ENCODE data around the gene ABHD8.
"Not testable (repeated sequence)": the region's sequence is repeated elsewhere in the genome, so short reads cannot be mapped to it uniquely, and the experiment has no call there.

Gene ABHD8

DNA sequence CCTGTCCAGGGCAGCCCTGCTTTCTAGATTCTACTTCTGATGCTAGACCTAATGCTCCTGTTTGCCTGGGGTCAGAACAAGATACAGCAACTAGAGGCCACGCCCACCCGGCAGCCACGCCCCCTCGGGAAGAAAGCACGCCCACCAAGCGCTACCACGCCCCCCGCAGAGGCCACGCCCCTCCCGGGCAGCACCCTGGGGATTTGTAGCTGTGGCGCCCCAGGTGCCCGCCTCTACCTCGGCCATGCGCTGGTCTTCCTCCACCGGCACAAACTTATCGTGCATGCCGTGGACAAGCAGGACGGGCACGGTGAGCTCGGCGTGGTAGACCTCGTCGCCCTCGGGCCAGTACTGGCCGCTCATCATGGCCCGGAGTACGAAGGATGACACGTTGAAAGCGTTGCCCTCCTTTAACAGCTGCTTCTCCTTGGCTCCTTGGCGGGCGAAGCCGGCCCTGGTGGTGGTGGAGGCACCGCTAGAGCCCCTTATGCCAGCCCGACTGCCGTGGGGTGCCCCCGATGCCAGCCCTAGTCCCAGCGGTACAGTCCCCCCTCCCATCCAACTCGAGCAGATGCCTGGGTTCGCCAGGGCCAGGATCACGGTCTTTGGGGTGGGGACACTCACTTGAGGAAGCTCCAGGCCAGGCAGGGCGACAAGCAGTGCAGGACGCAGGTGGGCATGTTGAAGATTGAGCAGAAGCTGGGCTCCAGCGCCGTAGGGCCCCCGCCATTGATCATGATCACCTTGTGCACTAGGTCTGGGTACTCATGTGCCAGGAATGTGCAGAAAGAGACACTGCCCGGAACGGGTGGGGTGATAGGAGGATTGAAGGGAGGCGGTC is 9.0 kb downstream of the ABHD8 start:
- peak; percentile 69 for DNase-seq

- DNase-seq = no peak
Observed at GRCh38 chr19:17293605-17294004, 9.6 kb downstream of the ABHD8 start.

- peak; percentile 79 for DNase-seq
Observed at GRCh38 chr19:17292301-17293074, 10.7 kb downstream of the ABHD8 start.

- peak; percentile 73 for DNase-seq
Observed at GRCh38 chr19:17289489-17289888, 13.7 kb downstream of the ABHD8 start.

DNA sequence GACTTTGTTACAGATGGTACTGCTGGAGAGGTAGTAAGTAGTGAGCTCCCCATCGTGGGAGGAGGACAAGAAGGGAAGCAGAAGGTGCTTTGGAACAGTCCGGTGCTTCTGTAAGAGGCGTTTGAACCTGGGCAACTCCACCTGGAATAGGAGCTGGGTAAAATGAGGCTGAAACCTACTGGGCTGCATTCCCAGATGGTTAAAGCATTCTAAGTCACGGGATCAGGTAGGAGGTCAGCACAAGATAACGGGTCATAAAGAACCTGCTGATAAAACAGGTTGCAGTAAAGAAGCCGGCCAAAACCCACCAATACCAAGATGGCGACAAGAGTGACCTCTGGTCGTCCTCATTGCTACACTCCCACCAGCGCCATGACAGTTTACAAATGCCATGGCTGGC is 16.5 kb downstream of the ABHD8 start:
- DNase-seq = no peak

DNA sequence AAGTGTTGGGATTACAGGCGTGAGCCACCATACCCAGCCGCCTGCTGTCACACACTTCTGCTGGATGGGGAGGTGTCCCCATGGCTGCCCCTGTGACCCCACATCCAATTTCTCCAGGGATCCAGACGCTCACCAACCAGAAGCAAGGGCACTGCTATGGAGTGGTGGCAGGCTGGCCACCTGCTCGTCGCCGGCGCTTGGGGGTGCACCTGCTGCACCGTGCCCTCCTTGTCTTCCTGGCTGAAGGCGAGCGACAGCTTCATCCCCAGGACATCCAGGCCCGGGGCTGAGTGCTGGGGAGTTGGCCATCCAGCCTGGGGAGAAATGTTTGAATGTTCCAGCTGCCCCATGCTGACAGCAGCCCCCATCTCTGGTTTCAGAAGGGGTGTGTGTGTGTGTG is 17.0 kb downstream of the ABHD8 start:
- DNase-seq = no peak

- no peak for DNase-seq
Observed at GRCh38 chr19:17285415-17286135, 17.6 kb downstream of the ABHD8 start.

GRCh38 chr19:17283504-17283996 is 19.7 kb downstream of the ABHD8 start:
- DNase-seq = no peak

- peak; percentile 84 for DNase-seq
Observed at GRCh38 chr19:17282488-17283125, 20.6 kb downstream of the ABHD8 start.

GRCh38 chr19:17281391-17282304 is 21.6 kb downstream of the ABHD8 start, which contains the start of gene ANKLE1:
Gene ANKLE1, plus strand, starts transcription at chr19:17281901. Its CDS starts 20 bp downstream, at chr19:17281921.
- DNase-seq = peak; percentile 39

GRCh38 chr19:17279436-17279835 is 23.8 kb downstream of the ABHD8 start:
- no peak for DNase-seq

- DNase-seq = no peak
Observed at GRCh38 chr19:17275441-17276175, 27.6 kb downstream of the ABHD8 start.

DNA sequence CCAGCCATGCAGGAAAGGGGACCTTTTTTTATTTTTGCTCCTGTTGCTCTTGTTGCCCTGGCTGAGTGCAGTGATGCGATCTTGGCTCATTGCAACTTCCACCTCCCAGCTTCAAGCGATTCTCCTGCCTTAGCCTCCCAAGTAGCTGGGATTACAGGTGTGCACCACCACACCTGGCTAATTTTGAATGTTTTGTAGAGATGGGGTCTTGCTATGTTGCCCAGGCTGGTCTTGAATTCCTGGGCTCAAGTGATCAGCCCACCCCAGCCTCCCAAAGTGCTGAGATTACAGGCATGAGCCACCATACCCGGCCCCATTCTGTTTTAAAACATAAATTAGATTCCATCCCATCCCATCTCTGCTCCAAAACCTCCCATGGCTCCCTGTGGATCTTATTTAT is 28.3 kb downstream of the ABHD8 start:
- DNase-seq = not testable (repeated sequence)

DNA sequence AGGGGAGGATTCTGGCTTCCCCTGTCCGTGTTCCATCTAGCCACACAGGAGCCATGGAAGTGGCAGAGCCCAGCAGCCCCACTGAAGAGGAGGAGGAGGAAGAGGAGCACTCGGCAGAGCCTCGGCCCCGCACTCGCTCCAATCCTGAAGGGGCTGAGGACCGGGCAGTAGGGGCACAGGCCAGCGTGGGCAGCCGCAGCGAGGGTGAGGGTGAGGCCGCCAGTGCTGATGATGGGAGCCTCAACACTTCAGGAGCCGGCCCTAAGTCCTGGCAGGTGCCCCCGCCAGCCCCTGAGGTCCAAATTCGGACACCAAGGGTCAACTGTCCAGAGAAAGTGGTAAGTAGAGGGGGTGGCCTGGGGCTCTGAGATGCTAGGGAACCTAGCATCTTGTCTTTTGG is 34.5 kb downstream of the ABHD8 start:
- no peak for DNase-seq

- peak; percentile 97 for DNase-seq
Observed at GRCh38 chr19:17266975-17267788, 36.0 kb downstream of the ABHD8 start, which contains the start of gene BABAM1. Gene BABAM1, plus strand, starts transcription at chr19:17267443. Its CDS starts 1,364 bp downstream, at chr19:17268807.

DNA sequence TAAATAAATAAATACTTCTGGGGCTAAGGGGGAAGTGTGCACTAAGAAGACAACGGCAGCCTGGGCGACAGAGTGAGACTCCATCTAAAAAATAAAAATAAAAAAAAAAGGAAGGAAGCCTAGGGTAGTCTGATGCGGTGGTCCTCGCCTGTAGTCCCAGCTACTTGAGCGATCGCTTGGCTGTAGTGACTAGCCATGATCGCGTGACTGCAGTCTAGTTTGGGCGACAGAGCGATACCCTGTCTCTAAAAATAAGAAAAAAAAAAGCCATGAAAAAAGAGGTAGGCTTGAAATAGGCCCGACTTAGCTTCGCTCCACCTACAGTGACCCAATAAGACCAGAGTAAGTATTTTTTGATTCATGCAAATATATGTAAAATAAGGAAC is 36.6 kb downstream of the ABHD8 start:
- no peak for DNase-seq

- DNase-seq = no peak
Observed at GRCh38 chr19:17266026-17266425, 37.2 kb downstream of the ABHD8 start.

DNA sequence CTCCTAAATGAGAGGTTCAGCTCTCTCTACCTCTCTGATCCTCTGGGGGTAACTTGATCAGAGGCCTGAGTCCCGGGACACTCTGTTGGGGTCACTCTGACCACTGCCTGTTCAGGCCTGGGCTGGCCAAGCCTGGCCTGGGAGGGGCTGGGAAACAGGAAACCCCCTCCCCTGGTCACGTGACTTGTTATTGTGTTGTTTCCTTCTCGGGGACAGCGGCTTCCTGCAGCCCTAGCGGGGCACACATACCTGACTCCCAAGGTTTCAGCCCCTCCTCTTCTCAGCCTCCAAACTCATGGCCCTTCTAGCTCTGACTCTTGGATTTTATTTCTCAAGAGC is 38.6 kb downstream of the ABHD8 start, which contains the start of gene USHBP1:
Gene USHBP1 (minus strand): TSS at position 105 of the 339 bp plus-strand sequence. CDS start 446 bp downstream, outside the sequence.
- DNase-seq = no peak

Measured in stimulated activated CD4-positive, alpha-beta T cell treated with anti-CD3 and anti-CD28 coated beads, Interleukin-1b, Interleukin-23, amount 100 ng/mL, for 48 hours (primary cell).